A549 treated with Hydrocortisone at 1 μM for 4 hours (cell line): ENCODE data around the gene FAM53A. TPM values are rescaled to one million over a fixed set of nuclear protein-coding genes. Genes with fewer than 3 reads are reported as not detected.

Source experiments
- total RNA-seq: library from RNA; stranded (reverse); fragments of 200-300 nt; extraction: Qiagen RNA extraction; gene quantifications from 5 replicates; pipeline ENCODE4 v1.2.3, GENCODE V29; 2022

FAM53A gene
- 0.82 to 1.7 TPM (median 1.1 TPM) in 5 replicates for total RNA-seq

GRCh38 chr4:1683736-1684505 lies at the start of gene FAM53A:
Gene FAM53A (minus strand): TSS chr4:1684313. CDS start chr4:1668741, 15,572 bp downstream.

DNA sequence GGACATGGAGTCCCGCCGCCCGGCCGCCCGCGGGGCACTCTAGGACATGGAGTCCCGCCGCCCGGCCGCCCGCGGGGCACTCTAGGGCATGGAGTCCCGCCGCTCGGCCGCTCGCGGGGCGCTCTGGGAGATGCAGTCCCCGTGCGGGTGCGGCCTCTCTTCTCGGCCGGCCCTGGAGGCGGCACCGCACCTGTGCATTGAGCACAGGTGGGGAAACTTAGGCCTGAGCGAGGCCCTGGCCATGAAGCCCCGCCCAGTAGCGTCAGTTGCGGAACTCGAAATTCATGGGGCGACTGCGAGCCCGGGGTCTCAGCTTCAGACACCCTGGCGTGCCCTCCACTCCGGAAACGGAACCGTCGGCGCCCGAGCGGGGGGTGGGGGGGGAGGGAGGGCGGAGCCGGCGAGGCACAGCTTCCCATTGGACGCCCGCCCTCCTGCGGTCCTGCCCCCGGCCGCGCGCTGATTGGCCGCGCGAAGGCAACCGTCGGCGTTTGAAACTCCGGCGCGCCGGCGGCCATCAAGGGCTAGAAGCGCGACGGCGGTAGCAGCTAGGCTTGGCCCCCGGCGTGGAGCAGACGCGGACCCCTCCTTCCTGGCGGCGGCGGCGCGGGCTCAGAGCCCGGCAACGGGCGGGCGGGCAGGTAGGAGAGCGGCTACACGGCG lies 37.0 kb upstream of the FAM53A start, which contains the start of the genes TACC3 and TMEM129:
Gene TACC3 (plus strand): TSS at position 519 of the 663 bp plus-strand sequence. CDS start 1,901 bp downstream, outside the sequence.
Gene TMEM129 (minus strand): TSS at position 321 of the 663 bp plus-strand sequence. CDS start 486 bp downstream, outside the sequence.

GRCh38 chr4:1712216-1713002 lies 28.3 kb upstream of the FAM53A start, which contains the start of gene SLBP:
Gene SLBP (minus strand): TSS chr4:1712319. CDS start chr4:1712188, 131 bp downstream.

Other genes starting within 250 kb of the FAM53A start
- gene SLBP, start 28.0 kb upstream of the FAM53A start, total RNA-seq: 67.8 to 86.1 TPM (median 69.3 TPM) in 5 replicates
- 17.1 to 27.7 TPM (median 24.5 TPM) in 5 replicates for gene TMEM129, start 37.0 kb upstream of the FAM53A start, total RNA-seq
- gene TACC3, start 37.2 kb upstream of the FAM53A start, total RNA-seq: 83.1 to 90.8 TPM (median 84.9 TPM) in 5 replicates
- 1.6 to 2.4 TPM (median 2.0 TPM) in 5 replicates for gene FGFR3, start 109.0 kb upstream of the FAM53A start, total RNA-seq
- 26.9 to 31.4 TPM (median 28.2 TPM) in 5 replicates for gene LETM1, start 171.8 kb upstream of the FAM53A start, total RNA-seq
- gene NSD2, start 187.1 kb upstream of the FAM53A start, total RNA-seq: 35.5 to 49.3 TPM (median 43.6 TPM) in 5 replicates